Erythroblast (primary cell): ENCODE measurements around the gene CAMK1G.

ENCODE experiments used
- GATA1 ChIP-seq: IDR thresholded peaks from 2 replicates; pipeline ENCODE4 v1.6.1; 2011; ENCODE audit warnings: low read depth, mild to moderate bottlenecking, control low read depth, low read length, moderate library complexity
- POLR2A ChIP-seq: IDR thresholded peaks from 2 replicates; pipeline ENCODE4 v1.6.1; 2011; ENCODE audit warnings: mild to moderate bottlenecking, low read length

DNA sequence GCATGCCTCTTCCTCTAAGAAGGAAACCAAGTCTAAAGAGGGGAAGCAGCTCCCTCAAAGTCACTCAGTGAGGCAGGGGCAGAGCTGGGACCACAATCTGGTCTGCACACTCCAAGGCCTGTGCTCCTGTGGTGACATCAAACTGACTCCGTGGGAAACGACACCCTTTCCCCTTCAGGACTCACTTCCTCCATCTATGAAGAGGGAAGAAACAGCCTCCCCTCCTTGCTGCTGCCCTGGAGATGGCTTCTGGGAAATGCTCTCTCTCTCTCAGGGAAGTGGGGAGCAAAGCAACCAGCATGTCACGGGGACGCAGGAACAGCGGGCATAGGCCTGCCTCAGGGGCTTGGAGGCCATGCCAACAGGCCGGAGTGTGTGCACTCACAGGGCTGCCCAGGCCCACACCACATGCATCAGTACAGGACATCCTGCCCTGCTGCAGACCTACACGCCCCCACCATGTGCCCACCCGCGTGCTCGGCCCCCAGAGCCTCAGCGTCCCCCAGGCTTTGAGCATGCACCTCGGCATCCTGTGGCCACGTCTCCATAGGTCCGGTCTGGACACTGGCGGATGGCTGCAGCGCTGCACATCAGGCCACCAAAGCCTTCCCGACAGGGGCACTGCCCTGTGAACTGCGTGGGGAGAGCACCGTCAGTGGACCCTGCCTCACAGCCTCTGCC, 43.0 kb downstream of the CAMK1G start:
- no peak for TF ChIP-seq POLR2A
- no peak for TF ChIP-seq GATA1
